GM18498 (cell line): ENCODE data around the gene PRMT1.

Experiments used
- ATAC-seq: cut with Tn5 transposase; IDR thresholded peaks from one replicate; pipeline ENCODE4 v1.9.1; 2021; ENCODE audit warnings: mild to moderate bottlenecking, moderate library complexity; ENCODE audit not compliant: unreplicated experiment

Gene PRMT1

DNA sequence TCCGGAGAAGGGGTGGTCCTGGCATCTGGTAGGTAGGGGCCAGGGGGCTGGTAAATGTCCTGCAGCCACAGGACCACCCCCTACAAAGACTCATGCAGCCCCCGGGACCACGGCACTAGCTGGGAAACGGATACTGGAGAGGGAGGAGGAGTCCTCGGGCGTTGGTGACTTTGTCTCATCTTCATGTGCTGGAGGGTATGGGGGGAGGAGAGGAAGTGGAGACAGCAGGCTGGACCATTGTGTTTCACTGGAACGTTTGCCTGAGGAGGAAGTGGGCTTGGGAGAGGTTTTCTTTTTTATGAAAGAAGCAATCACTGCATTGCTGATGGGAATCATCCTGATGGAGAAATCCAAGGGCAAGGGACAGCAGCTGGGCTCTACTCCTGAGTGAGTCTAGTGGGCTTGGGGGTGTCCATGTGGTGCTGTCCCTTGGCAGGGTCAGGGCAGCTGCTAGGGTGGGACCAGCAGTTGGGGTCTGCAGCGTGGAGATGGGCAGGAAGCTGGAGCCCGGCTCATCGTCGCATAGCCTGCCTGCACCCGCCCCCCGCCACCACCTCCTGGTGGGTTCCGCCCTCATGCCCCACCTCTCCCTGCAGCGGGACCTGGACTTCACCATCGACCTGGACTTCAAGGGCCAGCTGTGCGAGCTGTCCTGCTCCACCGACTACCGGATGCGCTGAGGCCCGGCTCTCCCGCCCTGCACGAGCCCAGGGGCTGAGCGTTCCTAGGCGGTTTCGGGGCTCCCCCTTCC is 10.7 kb downstream of the PRMT1 start:
- ATAC-seq, result no peak

DNA sequence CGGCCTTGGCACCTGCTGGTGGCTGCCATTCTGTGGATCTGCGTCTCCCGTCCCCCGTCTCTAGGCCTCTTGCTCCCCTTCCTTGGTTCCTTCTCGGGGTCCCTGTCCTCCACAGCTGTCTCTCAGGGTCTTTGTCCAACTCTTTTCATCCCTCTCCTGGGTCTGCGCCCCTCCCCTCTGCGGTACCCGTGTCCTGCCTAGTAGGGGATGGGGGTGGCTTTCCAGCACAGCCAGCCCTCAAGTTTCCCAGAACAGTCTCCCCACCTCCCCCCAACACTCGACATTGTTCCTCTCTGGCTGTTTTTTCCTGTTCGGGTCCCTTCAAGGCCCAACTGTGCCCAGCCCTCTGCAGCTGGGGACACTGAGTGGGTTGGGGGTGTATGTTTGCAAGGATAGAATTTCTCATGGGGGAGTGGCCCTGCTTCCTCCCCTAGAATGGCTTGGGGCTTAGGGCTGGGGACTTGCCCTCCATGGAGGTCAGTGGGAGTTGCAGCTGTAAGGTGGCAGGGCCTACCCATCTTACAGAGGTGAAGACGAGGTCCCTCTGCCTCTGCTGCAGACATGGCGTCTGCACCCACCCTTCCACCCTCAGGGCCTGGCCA is 11.6 kb downstream of the PRMT1 start:
- ATAC-seq, result no peak

DNA sequence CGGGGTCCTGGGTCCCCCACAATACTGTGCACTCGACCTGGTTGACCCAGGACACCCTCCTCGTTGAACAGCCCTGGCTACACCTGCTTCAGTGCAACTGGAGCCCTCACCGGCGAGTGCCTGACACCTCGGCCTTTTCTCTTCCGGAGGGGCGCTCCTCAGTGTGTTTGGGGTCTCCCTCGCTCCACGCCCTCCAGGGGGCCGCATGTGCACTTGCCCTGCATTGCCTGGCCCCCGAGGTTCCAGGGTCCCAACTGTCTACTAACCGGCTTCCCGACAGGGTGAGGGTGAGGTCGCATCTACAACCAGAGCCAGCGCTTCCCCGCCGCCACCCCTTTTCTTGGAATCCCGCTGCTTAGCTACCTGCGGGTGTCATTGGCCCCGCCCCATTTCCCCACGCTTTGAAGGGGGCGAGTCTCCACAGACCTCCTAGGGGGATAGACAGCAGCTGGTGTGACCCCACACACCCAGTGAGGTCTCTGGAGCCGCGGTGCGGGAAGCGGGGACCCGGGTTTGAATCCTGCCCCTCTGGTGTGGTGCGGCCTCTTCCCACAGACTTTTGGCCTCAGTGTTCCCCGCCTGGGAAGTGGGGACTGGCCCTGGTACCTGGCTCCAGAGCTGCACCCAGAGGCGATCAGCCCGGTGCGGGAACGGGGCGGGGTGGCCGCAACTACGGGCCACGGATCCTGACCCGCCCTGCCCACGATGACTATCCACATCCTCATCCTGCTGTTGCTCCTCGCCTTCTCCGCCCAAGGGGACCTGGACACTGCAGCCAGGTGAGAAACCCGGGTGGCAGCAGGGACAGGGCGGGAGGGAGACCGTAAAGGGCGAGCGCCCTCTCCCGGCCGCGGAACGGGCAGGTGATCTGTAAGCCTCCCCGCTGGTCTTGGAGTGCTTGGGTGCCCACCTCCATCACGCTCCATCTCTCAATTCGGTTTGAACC is 12.3 kb downstream of the PRMT1 start, which contains the start of gene ADM5:
TSS of gene ADM5 (plus strand) at position 462 of the 946 bp plus-strand sequence. CDS start at position 706, 244 bp downstream.
- no peak for ATAC-seq

DNA sequence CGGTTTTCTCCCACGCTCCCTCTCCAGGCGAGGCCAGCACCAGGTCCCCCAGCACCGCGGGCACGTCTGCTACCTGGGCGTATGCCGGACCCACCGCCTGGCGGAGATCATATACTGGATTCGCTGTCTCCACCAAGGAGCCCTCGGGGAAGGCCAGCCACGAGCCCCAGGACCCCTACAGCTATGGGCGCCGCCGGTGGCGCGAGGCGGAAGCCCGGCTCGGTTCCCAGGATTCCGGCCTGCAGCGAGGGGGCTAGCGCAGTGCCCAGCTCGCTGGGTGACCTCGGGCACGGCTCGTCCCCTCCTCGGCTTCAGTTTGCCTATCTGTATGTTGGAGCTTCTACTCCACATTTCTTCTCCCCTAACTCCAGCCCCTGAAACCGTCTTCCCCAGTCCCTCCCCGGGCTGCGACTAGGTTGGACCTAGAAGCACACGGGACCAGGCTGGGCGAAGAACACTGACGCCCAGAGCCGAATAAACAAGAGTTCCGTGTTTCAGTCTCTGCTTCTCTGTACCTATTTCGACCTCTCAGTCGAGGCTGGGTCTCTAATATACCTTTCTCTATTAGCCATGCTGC is 13.1 kb downstream of the PRMT1 start:
- no peak for ATAC-seq

DNA sequence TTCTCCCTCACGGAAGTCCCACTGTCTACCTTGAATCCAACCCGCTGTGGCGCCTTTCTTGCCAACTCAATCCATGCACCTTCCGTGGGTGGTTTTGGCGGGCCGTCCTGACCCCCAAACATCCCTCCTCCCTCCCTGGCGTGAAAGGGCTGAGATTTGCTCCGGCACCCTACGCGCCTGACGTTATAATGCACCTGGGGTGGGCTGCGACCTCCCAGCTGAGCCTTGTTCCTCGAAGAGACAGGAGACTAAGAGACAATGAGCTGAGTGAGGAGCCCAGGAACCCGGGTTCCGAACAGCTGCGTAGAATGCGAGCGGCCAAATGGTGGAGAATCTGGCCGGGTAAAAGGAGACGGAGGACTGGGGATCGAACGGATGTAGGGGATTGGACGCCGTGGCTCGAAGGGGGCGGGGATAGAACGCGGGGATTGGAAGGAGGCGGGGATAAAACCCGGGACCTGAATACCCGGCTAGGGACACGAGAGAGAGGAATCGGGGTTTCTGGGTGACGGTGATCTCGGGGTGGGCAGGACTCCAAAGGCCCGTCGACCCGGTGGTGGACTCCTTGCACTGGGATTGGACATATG is 13.7 kb downstream of the PRMT1 start, which contains the start of gene CPT1C:
TSS of gene CPT1C (plus strand) at position 461 of the 587 bp plus-strand sequence. CDS start 1,137 bp downstream, outside the sequence.
- ATAC-seq, result no peak

DNA sequence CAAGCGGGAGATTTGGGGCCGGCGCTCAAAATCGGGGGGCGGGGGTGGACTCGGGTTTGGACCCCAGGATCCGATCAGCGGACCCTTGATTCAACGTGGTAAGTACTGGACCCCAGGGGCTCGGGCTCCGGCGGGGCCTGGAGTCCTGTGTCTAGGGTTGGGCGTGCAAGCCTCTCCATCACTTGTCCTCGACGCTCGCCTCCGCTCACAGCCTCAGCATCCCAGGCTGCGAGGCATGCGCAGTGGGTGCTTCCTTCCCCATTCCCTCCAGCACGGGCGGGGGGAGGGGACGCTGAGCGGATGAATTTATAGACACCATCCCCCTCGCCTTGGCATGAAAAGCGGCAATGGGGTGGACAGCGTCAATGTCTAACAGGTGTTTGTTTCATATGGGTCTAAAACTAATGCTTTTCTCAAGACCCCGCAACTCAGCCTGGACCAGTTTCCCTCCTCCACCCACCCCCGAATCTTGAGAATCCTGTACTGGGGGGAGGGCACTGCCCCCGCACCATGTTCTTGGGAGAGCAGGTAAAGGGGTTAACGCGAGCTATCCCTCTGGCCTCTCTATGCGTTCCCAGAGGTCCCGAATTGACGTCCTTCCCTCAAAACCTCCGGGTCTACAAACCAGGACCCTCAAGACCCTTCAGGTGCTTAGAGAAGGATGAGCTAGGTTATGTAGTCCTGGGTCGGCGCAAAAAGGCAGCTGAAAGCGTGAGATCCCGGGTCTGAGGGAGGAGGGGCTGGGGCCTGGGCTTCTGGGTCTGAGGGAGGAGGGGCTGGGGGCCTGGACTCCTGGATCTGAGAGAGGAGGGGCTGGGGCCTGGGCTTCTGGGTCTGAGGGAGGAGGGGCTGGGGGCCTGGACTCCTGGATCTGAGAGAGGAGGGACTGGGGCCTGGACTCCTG is 14.4 kb downstream of the PRMT1 start:
- ATAC-seq, result no peak

DNA sequence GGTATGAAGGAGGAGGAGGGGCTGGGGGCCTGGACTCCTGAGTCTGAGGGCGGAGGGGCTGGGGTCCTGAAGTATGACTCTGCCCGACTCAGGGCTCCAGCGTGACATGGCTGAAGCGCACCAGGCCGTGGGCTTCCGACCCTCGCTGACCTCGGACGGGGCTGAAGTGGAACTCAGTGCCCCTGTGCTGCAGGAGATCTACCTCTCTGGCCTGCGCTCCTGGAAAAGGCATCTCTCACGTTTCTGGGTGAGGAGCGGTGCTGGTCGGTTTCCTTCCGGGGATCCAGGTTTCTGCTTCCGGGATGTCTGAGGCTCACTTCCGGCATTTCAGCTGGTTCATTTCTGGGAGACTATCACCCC is 15.1 kb downstream of the PRMT1 start:
- ATAC-seq, result no peak

DNA sequence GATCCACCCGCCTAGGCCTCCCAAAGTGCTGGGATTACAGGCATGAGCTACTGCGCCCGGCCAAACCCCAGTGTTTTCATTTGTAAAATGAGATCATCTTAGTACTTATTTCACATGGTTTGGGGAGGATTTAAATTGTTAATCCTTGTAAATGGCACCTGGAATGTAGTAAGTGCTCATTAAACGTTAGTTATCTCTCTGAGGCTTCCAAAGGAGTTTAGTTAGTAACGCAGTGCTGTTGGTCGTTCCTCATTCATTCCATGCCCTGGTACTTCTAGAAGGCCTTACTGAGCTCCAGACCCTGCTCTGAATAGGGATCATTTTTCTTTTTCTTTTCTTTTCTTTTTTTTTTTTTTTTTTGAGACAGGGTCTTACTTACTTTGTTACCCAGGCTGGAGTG is 19.0 kb downstream of the PRMT1 start:
- ATAC-seq, result no peak

DNA sequence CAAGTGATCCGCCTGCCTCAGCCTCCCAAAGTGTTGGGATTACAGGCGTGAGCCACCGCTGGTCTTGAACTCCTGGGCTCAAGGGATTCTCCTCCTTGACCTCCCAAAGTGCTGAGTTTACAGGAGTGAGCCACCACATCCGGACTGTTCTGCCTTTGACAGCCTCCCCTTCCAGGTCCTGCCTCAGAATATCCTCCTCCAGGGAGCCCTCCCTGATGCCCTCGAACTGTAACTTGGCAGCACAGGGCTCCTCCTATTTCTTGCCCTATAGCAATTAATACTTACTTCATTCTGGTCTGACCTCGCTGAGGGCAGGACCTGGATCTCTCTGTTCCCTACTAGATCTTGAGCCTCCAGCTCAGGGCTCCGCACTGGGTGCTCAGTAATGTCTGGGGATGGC is 19.8 kb downstream of the PRMT1 start:
- no peak for ATAC-seq

DNA sequence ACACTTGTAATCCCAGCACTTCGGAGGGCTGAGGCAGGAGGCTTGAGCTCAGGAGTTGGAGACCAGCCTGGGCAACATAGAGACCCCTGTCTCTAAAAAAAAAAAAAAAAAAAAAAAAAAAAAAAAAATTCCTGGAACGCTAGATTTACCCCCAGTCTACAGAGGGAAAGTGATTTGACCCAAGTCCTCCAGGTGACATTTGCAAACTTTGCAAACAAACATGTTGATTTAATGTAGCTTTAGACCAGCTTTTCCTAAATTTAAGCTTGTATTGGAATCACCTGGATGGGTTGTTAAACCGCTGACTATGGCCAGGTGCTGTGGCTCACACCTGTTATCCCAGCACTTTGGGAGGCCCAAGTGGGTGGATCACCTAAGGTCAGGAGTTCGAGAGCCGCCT is 22.3 kb downstream of the PRMT1 start:
- no peak for ATAC-seq

DNA sequence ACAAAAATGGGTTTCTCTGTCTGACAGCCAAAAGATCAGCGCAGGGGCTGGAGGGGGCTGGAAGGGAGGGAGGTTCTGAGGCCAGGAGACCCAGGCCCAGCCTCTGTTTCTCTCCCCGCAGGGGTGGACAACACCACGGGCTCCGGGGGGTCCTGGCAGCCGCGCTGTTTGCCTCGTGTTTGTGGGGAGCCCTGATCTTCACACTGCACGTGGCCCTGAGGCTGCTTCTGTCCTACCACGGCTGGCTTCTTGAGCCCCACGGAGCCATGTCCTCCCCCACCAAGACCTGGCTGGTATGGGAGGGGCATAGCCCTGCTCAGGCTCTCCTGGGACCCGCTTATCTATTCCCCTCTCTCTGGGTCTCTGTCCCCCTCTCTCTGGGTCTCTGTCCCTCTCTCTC is 23.5 kb downstream of the PRMT1 start:
- ATAC-seq, result no peak

DNA sequence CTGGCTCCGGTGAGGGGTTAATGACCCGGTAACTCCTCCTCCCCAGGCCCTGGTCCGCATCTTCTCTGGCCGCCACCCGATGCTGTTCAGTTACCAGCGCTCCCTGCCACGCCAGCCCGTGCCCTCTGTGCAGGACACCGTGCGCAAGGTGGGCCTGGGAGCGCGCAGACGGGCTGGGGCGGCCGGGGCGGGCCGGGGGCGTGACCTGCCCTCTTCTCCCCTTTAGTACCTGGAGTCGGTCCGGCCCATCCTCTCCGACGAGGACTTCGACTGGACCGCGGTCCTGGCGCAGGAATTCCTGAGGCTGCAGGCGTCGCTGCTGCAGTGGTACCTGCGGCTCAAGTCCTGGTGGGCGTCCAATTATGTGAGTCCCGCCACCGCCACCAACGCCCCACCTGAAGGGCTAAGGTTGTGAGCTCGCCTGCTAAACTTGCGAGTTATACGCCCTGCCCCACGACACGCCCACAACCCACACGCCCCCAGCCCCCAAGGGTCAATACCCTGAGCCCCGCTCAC is 24.3 kb downstream of the PRMT1 start:
- no peak for ATAC-seq

DNA sequence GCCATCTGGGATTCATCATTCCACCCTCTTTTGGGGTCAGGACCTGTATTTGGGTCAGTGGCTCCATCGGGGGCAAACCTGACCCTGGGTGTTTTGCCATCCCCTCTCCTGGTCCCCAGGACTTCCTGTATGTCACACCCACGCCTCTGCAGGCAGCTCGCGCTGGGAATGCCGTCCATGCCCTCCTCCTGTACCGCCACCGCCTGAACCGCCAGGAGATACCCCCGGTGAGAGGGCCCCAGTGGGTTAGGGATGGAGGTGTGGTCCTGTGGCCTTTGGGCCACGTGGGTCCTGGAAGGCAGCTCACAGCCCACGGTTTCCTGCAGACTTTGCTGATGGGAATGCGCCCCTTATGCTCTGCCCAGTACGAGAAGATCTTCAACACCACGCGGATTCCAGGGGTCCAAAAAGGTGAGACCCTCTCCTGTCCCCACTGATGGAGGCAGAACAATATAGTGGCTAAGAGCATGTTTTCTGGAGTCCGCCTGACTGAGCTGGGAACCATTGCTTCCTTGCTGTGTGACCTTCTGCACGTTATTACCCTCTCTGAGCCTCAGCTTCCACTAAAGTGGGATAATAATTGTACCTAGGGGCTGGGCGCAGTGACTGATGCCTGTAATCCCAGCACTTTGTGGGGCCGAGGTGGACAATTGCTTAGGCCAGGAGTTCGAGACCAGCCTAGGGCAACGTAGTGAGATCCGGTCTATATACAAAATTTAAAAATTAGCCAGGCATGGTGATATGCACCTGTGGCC is 28.0 kb downstream of the PRMT1 start:
- no peak for ATAC-seq

DNA sequence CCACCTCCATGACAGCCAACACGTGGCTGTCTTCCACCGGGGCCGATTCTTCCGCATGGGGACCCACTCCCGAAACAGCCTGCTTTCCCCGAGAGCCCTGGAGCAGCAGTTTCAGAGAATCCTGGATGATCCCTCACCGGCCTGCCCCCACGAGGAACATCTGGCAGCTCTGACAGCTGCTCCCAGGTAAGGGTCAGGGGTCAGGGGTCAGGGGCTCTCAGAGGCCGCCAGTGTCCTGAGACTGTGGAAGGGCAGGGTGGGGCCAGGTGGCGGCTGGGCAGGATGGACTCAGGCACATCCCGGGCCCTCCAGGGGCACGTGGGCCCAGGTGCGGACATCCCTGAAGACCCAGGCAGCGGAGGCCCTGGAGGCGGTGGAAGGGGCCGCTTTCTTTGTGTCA is 28.8 kb downstream of the PRMT1 start:
- no peak for ATAC-seq

DNA sequence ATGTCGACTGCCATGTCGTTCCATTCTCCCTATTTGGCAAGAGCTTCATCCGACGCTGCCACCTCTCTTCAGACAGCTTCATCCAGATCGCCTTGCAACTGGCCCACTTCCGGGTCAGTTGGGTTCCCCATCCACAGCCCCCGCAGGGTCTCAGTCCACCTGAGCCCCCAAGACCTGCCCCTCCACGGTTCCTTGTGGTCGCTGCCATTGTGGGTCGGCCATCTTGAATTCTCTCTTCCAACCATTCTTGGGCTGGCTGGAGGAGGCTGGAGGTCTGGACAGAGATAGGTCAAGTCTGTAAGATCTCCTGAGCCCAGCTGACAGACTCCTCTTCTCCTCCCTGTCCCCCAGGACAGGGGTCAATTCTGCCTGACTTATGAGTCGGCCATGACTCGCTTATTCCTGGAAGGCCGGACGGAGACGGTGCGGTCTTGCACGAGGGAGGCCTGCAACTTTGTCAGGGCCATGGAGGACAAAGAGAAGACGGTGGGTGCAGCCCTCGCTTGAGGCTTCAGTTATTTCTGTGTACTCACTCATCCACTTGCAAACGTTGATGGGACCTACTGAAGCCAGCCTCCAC is 33.4 kb downstream of the PRMT1 start:
- no peak for ATAC-seq

DNA sequence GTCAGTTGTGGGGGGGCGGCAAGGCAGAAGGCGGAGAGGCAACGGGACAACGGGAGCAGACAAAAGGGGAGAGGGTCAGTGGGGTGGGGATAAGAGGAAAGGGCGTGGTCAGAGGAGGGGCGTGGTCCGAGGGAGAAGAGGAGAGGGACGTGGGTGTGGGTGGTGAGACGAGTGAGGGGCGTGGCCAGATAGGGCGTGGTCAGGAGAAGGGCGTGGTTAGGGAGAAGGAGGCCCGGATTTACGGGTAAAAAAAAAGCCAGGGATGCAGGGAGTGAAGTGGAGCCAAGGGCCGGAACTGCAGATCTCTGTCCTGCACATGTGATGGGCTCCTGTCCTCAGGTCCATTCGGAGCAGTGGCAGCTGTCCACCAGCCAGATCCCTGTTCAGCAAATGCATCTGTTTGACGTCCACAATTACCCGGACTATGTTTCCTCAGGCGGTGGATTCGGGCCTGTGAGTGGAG is 35.4 kb downstream of the PRMT1 start:
- ATAC-seq, result no peak

DNA sequence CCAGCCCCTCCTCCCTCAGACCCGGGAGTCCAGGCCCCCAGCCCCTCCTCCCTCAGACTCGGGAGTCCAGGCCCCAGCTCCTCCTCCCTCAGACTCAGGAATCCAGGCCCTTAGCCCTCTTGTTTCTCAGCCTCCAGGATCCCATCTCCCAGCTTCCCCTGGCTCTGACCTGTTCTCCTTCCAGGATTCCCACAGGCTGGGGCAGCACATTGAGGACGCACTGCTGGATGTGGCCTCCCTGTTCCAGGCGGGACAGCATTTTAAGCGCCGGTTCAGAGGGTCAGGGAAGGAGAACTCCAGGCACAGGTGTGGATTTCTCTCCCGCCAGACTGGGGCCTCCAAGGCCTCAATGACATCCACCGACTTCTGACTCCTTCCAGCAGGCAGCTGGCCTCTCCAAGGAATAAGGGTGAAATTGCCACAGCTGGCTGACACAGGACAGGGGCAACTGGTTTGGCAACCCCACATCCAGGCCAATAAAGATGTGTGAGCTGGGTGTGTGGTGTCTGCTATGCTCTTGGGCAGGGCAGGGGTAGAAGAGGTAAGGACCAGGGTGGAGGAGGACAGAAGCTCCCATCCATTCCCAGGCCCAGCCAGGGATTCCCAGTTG is 36.3 kb downstream of the PRMT1 start:
- ATAC-seq, result no peak

DNA sequence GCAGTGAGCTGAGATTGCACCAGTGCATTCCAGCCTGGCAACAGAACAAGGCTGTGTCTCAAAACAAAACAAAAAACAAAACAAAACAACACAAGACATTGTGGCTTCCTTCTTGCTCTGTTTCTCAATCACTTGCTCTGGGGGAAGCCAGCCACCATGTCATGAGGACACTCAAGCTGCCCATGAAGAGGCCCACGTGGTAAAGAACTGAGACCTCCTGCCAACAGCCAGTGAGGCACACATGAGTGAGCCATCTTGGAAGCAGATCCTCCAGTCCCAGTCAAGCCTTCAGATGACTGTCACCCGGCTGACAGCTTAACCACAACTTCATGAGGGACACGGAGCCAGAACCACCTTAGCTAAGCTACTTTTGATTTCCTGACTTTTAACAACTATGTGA is 39.1 kb downstream of the PRMT1 start:
- no peak for ATAC-seq
